ENCODE measurements around the gene PTPRN2. TPM values are rescaled to one million over a fixed set of nuclear protein-coding genes. Genes with fewer than 3 reads are reported as not detected.
"Not testable (repeated sequence)": the region's sequence is repeated elsewhere in the genome, so short reads cannot be mapped to it uniquely, and the experiment has no call there.

Gene PTPRN2
- total RNA-seq, 1 donor from 2014 or later, result 1.8 TPM

GRCh38 chr7:157941210-157941609 is 646.4 kb downstream of the PTPRN2 start:
- no peak for TF ChIP-seq CTCF (IDR thresholded peaks at IDR 0.05)
- ATAC-seq (ENCODE audit: low read depth) (no peak), DNase-seq (no peak)
- no peaks in the 10 kb centered on the region for H3K36me3 Mint-ChIP-seq (ENCODE audit: low read depth)
- no peak overlapping the region for H3K27ac Mint-ChIP-seq
- intact Hi-C loops (cut with micrococcal nuclease), result no loop called here
- H3K9me3 Mint-ChIP-seq, result peaks cover 11% of the 10 kb centered on the region
- CTCF ChIA-PET, result no interaction called here
- no peaks in the 10 kb centered on the region for H3K27me3 Mint-ChIP-seq
- H3K4me3 Mint-ChIP-seq, result no peak overlapping the region
- POLR2A ChIA-PET, result no interaction called here
- no peaks in the 10 kb centered on the region for H3K4me1 Mint-ChIP-seq

GRCh38 chr7:157940497-157940896 is 647.1 kb downstream of the PTPRN2 start:
- Mint-ChIP-seq H3K27ac (no peak overlapping the region), H3K4me3 (no peak overlapping the region), H3K27me3 (no peaks in the 10 kb centered on the region), H3K9me3 (peaks cover 11% of the 10 kb centered on the region), H3K4me1 (no peaks in the 10 kb centered on the region), H3K36me3 (ENCODE audit: low read depth) (no peaks in the 10 kb centered on the region)
- ChIA-PET CTCF (no interaction called here), POLR2A (no interaction called here)
- no peak for TF ChIP-seq CTCF (IDR thresholded peaks at IDR 0.05)
- intact Hi-C loops (cut with micrococcal nuclease), result no loop called here
- ATAC-seq (ENCODE audit: low read depth) (no peak), DNase-seq (no peak)

- Mint-ChIP-seq H3K4me1 (no peaks in the 10 kb centered on the region), H3K4me3 (no peak overlapping the region), H3K9me3 (peaks cover 10% of the 10 kb centered on the region), H3K36me3 (ENCODE audit: low read depth) (no peaks in the 10 kb centered on the region), H3K27me3 (no peaks in the 10 kb centered on the region), H3K27ac (no peak overlapping the region)
- no peak for ATAC-seq (ENCODE audit: low read depth)
- CTCF ChIA-PET, result no interaction called here
- POLR2A ChIA-PET, result no interaction called here
- DNase-seq, result no peak
- intact Hi-C loops (cut with micrococcal nuclease), result no loop called here
- no peak for TF ChIP-seq CTCF (IDR thresholded peaks at IDR 0.05)
Observed at GRCh38 chr7:157938211-157938610, 649.4 kb downstream of the PTPRN2 start.

- no peaks in the 10 kb centered on the region for H3K36me3 Mint-ChIP-seq (ENCODE audit: low read depth)
- ChIA-PET CTCF (no interaction called here), POLR2A (no interaction called here)
- no peak overlapping the region for H3K27ac Mint-ChIP-seq
- H3K9me3 Mint-ChIP-seq, result peaks cover 13% of the 10 kb centered on the region
- no peaks in the 10 kb centered on the region for H3K4me1 Mint-ChIP-seq
- no peak for TF ChIP-seq CTCF (IDR thresholded peaks at IDR 0.05)
- no peak for DNase-seq
- intact Hi-C loops (cut with micrococcal nuclease), result no loop called here
- no peak for ATAC-seq (ENCODE audit: low read depth)
- H3K27me3 Mint-ChIP-seq, result no peaks in the 10 kb centered on the region
- H3K4me3 Mint-ChIP-seq, result no peak overlapping the region
Observed at GRCh38 chr7:157937406-157937805, 650.2 kb downstream of the PTPRN2 start.

- H3K4me3 Mint-ChIP-seq, result no peak overlapping the region
- ATAC-seq (ENCODE audit: low read depth), result no peak
- TF ChIP-seq CTCF (IDR thresholded peaks at IDR 0.05), result no peak
- ChIA-PET POLR2A (no interaction called here), CTCF (no interaction called here)
- DNase-seq, result no peak
- H3K9me3 Mint-ChIP-seq, result peaks cover 13% of the 10 kb centered on the region
- no peak overlapping the region for H3K27ac Mint-ChIP-seq
- H3K4me1 Mint-ChIP-seq, result no peaks in the 10 kb centered on the region
- no peaks in the 10 kb centered on the region for H3K36me3 Mint-ChIP-seq (ENCODE audit: low read depth)
- intact Hi-C loops (cut with micrococcal nuclease), result no loop called here
- H3K27me3 Mint-ChIP-seq, result no peaks in the 10 kb centered on the region
Observed at GRCh38 chr7:157936976-157937375, 650.6 kb downstream of the PTPRN2 start.

GRCh38 chr7:157935721-157936120 is 651.9 kb downstream of the PTPRN2 start:
- intact Hi-C loops (cut with micrococcal nuclease); H3K27me3 Mint-ChIP-seq; DNase-seq; H3K4me1 Mint-ChIP-seq; ATAC-seq (ENCODE audit: low read depth); POLR2A ChIA-PET; H3K4me3 Mint-ChIP-seq; H3K9me3 Mint-ChIP-seq; CTCF ChIA-PET; H3K27ac Mint-ChIP-seq; H3K36me3 Mint-ChIP-seq (ENCODE audit: low read depth): not testable (repeated sequence)

- POLR2A ChIA-PET; H3K9me3 Mint-ChIP-seq; H3K4me1 Mint-ChIP-seq; DNase-seq; ATAC-seq (ENCODE audit: low read depth); H3K36me3 Mint-ChIP-seq (ENCODE audit: low read depth); H3K27ac Mint-ChIP-seq; H3K4me3 Mint-ChIP-seq; H3K27me3 Mint-ChIP-seq; CTCF ChIA-PET; intact Hi-C loops (cut with micrococcal nuclease): not testable (repeated sequence)
Observed at GRCh38 chr7:157933219-157934155, 654.1 kb downstream of the PTPRN2 start.
